ENCODE measurements around the gene LIPT1.
"Not testable (repeated sequence)": the region's sequence is repeated elsewhere in the genome, so short reads cannot be mapped to it uniquely, and the experiment has no call there.

LIPT1 gene

GRCh38 chr2:99171377-99172140, 16.8 kb downstream of the LIPT1 start:
- H3K36me3 ChIP-seq (ENCODE audit: control insufficient read depth in 2 of 2, insufficient read depth in 2 of 2, low read length in 2 of 2): peaks cover 38 to 41% of the 10 kb centered on the region in 2 donors
- H3K4me3 ChIP-seq (ENCODE audit: low read length in 2 of 2): no peak overlapping the region
- no peak overlapping the region for H3K27ac ChIP-seq (ENCODE audit: low read depth in 2 of 2, low read length in 2 of 2)
- no peaks in the 10 kb centered on the region for H3K27me3 ChIP-seq (ENCODE audit: control insufficient read depth in 2 of 2, insufficient read depth in 2 of 2, low read length in 2 of 2)
- no peaks in the 10 kb centered on the region for H3K4me1 ChIP-seq (ENCODE audit: control insufficient read depth in 2 of 2, insufficient read depth in 2 of 2, low read length in 2 of 2)
- no peak overlapping the region for H3K9ac ChIP-seq (ENCODE audit: low read depth in 1 of 2, low read length in 2 of 2)
- H3K9me3 ChIP-seq (ENCODE audit: control insufficient read depth in 2 of 2, low read length in 2 of 2): no peaks in the 10 kb centered on the region

DNA sequence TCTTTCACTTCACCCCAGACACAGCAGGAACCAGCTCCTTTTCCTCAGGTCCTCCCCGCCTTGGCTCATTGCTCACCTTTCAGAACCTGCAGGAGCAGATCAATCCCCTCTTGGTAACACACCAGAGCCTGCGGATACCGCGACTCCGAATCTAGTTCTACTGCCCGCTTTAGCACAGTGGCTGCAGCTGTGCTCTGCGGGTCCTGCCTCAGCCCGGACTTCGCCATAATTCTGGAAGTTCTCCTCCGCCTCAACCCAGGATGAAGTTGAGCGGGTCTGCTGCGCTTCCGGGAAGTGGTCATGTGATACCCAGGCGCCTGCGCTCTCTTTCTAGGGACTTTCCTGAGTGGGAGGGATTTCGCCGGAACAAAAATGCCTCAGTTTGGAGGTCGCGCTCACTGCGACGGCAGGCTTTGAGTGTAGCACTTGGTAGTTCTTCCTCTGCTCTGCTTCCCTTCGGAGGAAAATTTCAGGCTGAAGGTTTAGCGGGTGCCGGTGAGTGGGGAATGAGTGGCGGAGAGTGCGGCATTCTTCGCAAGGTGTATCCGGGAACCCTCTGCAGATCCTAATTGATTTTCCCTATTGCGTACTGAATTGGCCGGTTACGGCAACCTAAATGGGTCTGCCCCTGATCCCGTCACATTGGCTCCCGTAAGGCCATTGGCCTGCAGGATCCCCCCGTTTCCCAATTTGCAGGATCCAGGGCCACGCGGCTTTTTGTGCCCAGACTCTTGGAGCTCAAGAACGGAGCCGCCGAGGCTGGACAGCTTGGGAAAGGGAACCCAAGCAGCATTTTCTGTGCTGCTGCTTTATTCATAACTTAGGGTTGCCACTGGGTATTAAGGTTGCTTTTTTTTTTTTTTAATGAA, 26.2 kb downstream of the LIPT1 start, which contains the start of the genes MITD1 and MRPL30:
TSS of gene MITD1 (minus strand) at position 304 of the 869 bp plus-strand sequence. CDS start at position 227, 77 bp downstream.
TSS of gene MRPL30 (plus strand) at position 430 of the 869 bp plus-strand sequence. CDS start 5,020 bp downstream, outside the sequence.
- peak within 1 kb of the TSS; percentile 71 to 77 for H3K27ac ChIP-seq (ENCODE audit: low read depth in 2 of 2, low read length in 2 of 2)
- no peaks in the 10 kb centered on the region for H3K27me3 ChIP-seq (ENCODE audit: control insufficient read depth in 2 of 2, insufficient read depth in 2 of 2, low read length in 2 of 2)
- H3K4me1 ChIP-seq (ENCODE audit: control insufficient read depth in 2 of 2, insufficient read depth in 2 of 2, low read length in 2 of 2): peaks cover 7 to 9% of the 10 kb centered on the region in 2 donors
- H3K9me3 ChIP-seq (ENCODE audit: control insufficient read depth in 2 of 2, low read length in 2 of 2): no peaks in the 10 kb centered on the region
- H3K36me3 ChIP-seq (ENCODE audit: control insufficient read depth in 2 of 2, insufficient read depth in 2 of 2, low read length in 2 of 2): no peaks in the 10 kb centered on the region
- peak within 1 kb of the TSS; percentile 92 to 98 for H3K4me3 ChIP-seq (ENCODE audit: low read length in 2 of 2)
- peak within 1 kb of the TSS; percentile 82 to 90 for H3K9ac ChIP-seq (ENCODE audit: low read depth in 1 of 2, low read length in 2 of 2)

GRCh38 chr2:99181624-99182000, 26.8 kb downstream of the LIPT1 start:
- Histone ChIP-seq H3K9me3 (ENCODE audit: control insufficient read depth in 2 of 2, low read length in 2 of 2) (no peaks in the 10 kb centered on the region), H3K4me3 (ENCODE audit: low read length in 2 of 2) (peak overlapping the region; percentile 92 to 98), H3K9ac (ENCODE audit: low read depth in 1 of 2, low read length in 2 of 2) (peak overlapping the region; percentile 82 to 90), H3K27me3 (ENCODE audit: control insufficient read depth in 2 of 2, insufficient read depth in 2 of 2, low read length in 2 of 2) (no peaks in the 10 kb centered on the region), H3K27ac (ENCODE audit: low read depth in 2 of 2, low read length in 2 of 2) (no peak overlapping the region), H3K4me1 (ENCODE audit: control insufficient read depth in 2 of 2, insufficient read depth in 2 of 2, low read length in 2 of 2) (peaks cover 7 to 9% of the 10 kb centered on the region in 2 donors), H3K36me3 (ENCODE audit: control insufficient read depth in 2 of 2, insufficient read depth in 2 of 2, low read length in 2 of 2) (no peaks in the 10 kb centered on the region)

- H3K4me1 ChIP-seq (ENCODE audit: control insufficient read depth in 2 of 2, insufficient read depth in 2 of 2, low read length in 2 of 2): peaks cover 7 to 9% of the 10 kb centered on the region in 2 donors
- no peak overlapping the region for H3K9ac ChIP-seq (ENCODE audit: low read depth in 1 of 2, low read length in 2 of 2)
- peaks cover 5 to 6% of the 10 kb centered on the region in 2 donors for H3K36me3 ChIP-seq (ENCODE audit: control insufficient read depth in 2 of 2, insufficient read depth in 2 of 2, low read length in 2 of 2)
- no peaks in the 10 kb centered on the region for H3K27me3 ChIP-seq (ENCODE audit: control insufficient read depth in 2 of 2, insufficient read depth in 2 of 2, low read length in 2 of 2)
- no peak overlapping the region for H3K27ac ChIP-seq (ENCODE audit: low read depth in 2 of 2, low read length in 2 of 2)
- no peak overlapping the region for H3K4me3 ChIP-seq (ENCODE audit: low read length in 2 of 2)
- no peaks in the 10 kb centered on the region for H3K9me3 ChIP-seq (ENCODE audit: control insufficient read depth in 2 of 2, low read length in 2 of 2)
Measured at GRCh38 chr2:99183025-99183424, 28.3 kb downstream of the LIPT1 start.

DNA sequence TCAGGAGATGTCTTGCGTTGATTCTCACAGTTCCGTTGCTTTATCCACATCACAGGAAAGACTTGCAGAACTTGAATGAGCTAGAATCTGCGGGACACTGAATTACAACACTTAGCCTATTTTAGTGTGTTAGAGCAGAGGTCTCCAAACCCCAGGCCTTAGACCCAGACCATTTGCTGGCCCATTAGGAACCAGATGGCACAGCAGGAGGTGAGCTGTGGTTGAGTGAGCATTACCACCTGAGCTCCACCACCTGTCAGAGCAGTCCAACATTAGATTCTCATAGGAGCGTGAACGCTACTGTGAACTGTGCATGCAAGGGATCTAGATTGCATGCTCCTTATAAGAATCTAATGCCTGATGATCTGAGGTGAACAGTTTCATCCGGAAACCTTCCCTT, 30.0 kb downstream of the LIPT1 start:
- H3K36me3 ChIP-seq (ENCODE audit: control insufficient read depth in 2 of 2, insufficient read depth in 2 of 2, low read length in 2 of 2): peaks cover 13 to 18% of the 10 kb centered on the region in 2 donors
- no peak overlapping the region for H3K4me3 ChIP-seq (ENCODE audit: low read length in 2 of 2)
- no peaks in the 10 kb centered on the region for H3K9me3 ChIP-seq (ENCODE audit: control insufficient read depth in 2 of 2, low read length in 2 of 2)
- no peak overlapping the region for H3K9ac ChIP-seq (ENCODE audit: low read depth in 1 of 2, low read length in 2 of 2)
- no peaks in the 10 kb centered on the region for H3K27me3 ChIP-seq (ENCODE audit: control insufficient read depth in 2 of 2, insufficient read depth in 2 of 2, low read length in 2 of 2)
- H3K4me1 ChIP-seq (ENCODE audit: control insufficient read depth in 2 of 2, insufficient read depth in 2 of 2, low read length in 2 of 2): peaks cover 6 to 9% of the 10 kb centered on the region in 2 donors
- H3K27ac ChIP-seq (ENCODE audit: low read depth in 2 of 2, low read length in 2 of 2): no peak overlapping the region

- Histone ChIP-seq H3K36me3 (ENCODE audit: control insufficient read depth in 2 of 2, insufficient read depth in 2 of 2, low read length in 2 of 2) (peaks cover 25% of the 10 kb centered on the region in 2 donors), H3K9ac (ENCODE audit: low read depth in 1 of 2, low read length in 2 of 2) (no peak overlapping the region), H3K9me3 (ENCODE audit: control insufficient read depth in 2 of 2, low read length in 2 of 2) (no peaks in the 10 kb centered on the region), H3K27me3 (ENCODE audit: control insufficient read depth in 2 of 2, insufficient read depth in 2 of 2, low read length in 2 of 2) (no peaks in the 10 kb centered on the region), H3K4me1 (ENCODE audit: control insufficient read depth in 2 of 2, insufficient read depth in 2 of 2, low read length in 2 of 2) (peaks cover under 1% of the 10 kb centered on the region in 2 donors), H3K27ac (ENCODE audit: low read depth in 2 of 2, low read length in 2 of 2) (no peak overlapping the region), H3K4me3 (ENCODE audit: low read length in 2 of 2) (no peak overlapping the region)
Measured at GRCh38 chr2:99187011-99187410, 32.2 kb downstream of the LIPT1 start.

- H3K4me1 ChIP-seq (ENCODE audit: control insufficient read depth in 2 of 2, insufficient read depth in 2 of 2, low read length in 2 of 2): no peaks in the 10 kb centered on the region
- H3K9me3 ChIP-seq (ENCODE audit: control insufficient read depth in 2 of 2, low read length in 2 of 2): no peaks in the 10 kb centered on the region
- H3K36me3 ChIP-seq (ENCODE audit: control insufficient read depth in 2 of 2, insufficient read depth in 2 of 2, low read length in 2 of 2): peaks cover 25 to 29% of the 10 kb centered on the region in 2 donors
- H3K27ac ChIP-seq (ENCODE audit: low read depth in 2 of 2, low read length in 2 of 2): no peak overlapping the region
- no peaks in the 10 kb centered on the region for H3K27me3 ChIP-seq (ENCODE audit: control insufficient read depth in 2 of 2, insufficient read depth in 2 of 2, low read length in 2 of 2)
- no peak overlapping the region for H3K4me3 ChIP-seq (ENCODE audit: low read length in 2 of 2)
- H3K9ac ChIP-seq (ENCODE audit: low read depth in 1 of 2, low read length in 2 of 2): no peak overlapping the region
Measured at GRCh38 chr2:99188357-99188756, 33.6 kb downstream of the LIPT1 start.

DNA sequence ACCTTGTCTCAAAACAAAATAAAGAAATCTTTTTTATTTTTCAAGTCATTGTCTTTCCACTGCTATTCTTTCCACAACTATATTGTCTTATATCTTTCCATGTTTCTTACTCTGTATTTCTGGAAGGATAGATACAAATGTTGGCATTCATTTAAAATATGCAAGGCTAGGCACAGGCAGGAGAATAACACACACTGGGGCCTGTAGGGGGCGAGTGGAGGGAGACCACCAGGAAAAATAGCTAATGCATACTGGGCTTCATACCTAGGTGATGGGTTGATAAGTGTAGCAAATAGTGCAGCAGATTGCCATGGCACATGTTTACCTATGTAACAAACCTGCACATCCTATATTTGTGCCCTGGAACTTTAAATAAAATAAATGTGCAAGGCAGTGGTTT, 35.8 kb downstream of the LIPT1 start:
- Histone ChIP-seq H3K9me3 (ENCODE audit: control insufficient read depth in 2 of 2, low read length in 2 of 2) (no peaks in the 10 kb centered on the region), H3K27me3 (ENCODE audit: control insufficient read depth in 2 of 2, insufficient read depth in 2 of 2, low read length in 2 of 2) (no peaks in the 10 kb centered on the region), H3K4me3 (ENCODE audit: low read length in 2 of 2) (no peak overlapping the region), H3K9ac (ENCODE audit: low read depth in 1 of 2, low read length in 2 of 2) (no peak overlapping the region), H3K36me3 (ENCODE audit: control insufficient read depth in 2 of 2, insufficient read depth in 2 of 2, low read length in 2 of 2) (peaks cover 29 to 34% of the 10 kb centered on the region in 2 donors), H3K4me1 (ENCODE audit: control insufficient read depth in 2 of 2, insufficient read depth in 2 of 2, low read length in 2 of 2) (no peaks in the 10 kb centered on the region), H3K27ac (ENCODE audit: low read depth in 2 of 2, low read length in 2 of 2) (no peak overlapping the region)

DNA sequence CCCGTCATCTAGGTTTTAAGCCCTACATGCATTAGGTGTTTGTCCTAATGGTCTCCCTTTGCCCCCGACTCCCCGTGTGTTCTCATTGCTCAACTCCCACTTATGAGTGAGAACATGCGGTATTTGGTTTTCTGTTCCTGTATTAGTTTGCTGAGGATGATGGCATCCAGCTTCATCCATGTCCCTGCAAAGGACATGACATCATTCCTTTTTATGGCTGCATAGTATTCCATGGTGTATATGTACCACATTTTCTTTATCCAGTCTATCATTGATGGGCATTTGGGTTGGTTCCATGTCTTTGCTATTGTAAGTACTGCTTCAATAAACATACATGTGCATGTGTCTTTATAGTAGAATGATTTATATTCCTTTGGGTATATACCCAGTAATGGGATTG, 37.6 kb downstream of the LIPT1 start:
- H3K27me3 ChIP-seq (ENCODE audit: control insufficient read depth in 2 of 2, insufficient read depth in 2 of 2, low read length in 2 of 2); H3K27ac ChIP-seq (ENCODE audit: low read depth in 2 of 2, low read length in 2 of 2); H3K4me3 ChIP-seq (ENCODE audit: low read length in 2 of 2); H3K9ac ChIP-seq (ENCODE audit: low read depth in 1 of 2, low read length in 2 of 2); H3K4me1 ChIP-seq (ENCODE audit: control insufficient read depth in 2 of 2, insufficient read depth in 2 of 2, low read length in 2 of 2); H3K9me3 ChIP-seq (ENCODE audit: control insufficient read depth in 2 of 2, low read length in 2 of 2): not testable (repeated sequence)
- peaks cover 33 to 36% of the 10 kb centered on the region in 2 donors for H3K36me3 ChIP-seq (ENCODE audit: control insufficient read depth in 2 of 2, insufficient read depth in 2 of 2, low read length in 2 of 2)

Data from mucosa of rectum (tissue), 2 donors.